ENCODE measurements around the gene CTNNA1. TPM values are rescaled to one million over a fixed set of nuclear protein-coding genes. Genes with fewer than 3 reads are reported as not detected.

CTNNA1 gene
- polyA plus RNA-seq, 1 of the 3 experiments (the other 2 are of a cell fraction): 130 TPM

DNA sequence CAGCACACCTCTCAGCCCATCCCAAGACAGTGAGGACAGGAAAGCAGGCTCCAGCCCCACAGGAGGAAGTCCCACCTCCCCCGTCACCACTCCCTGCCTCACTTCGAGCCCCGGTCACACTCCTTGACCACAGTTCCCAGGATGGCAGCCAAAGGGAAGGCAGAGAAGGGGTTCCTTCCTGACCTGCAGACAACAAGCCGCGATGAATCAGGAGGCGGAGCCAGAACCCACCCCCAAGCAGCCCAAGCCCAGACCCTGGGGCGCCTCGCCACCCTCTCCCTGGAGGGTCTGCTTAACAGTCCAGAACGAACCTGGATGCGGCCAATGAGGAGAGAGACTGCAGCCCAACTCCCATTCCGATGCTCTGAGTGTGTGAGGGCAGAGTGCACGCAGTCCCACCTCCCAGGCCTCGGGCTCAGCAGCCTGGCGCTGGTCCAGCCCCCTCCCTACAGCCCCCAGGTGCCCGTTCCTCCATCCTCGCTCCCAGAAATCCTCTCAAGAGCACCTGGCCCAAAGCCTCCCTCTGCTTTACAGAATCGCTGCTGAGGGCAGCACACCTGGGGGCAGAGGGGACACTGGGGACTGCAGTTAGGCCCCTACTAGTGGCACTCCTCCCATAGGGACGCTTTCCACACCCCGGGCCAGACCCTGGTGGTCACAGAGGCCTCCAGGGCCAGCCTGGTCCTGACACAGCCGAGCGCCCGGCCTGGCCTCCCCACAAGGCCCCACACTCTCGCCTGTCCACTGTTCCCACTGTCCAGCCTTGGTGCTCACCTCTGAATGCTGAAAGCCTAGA, 191.5 kb downstream of the CTNNA1 start (continued):
- no peak for TF ChIP-seq PBX3 (IDR thresholded peaks at IDR 0.05)
- no peak for TF ChIP-seq NFIC (IDR thresholded peaks at IDR 0.05; ENCODE audit: borderline replicate concordance)
- no peak for TF ChIP-seq FOSL2 (IDR thresholded peaks at IDR 0.05; ENCODE audit: borderline replicate concordance, low read depth)
- TF ChIP-seq SMC3 (IDR thresholded peaks at IDR 0.05; ENCODE audit: low read depth, low read length): no peak
- TF ChIP-seq TAF1 (IDR thresholded peaks at IDR 0.05; ENCODE audit: borderline replicate concordance, low read depth, low read length): no peak
- TF ChIP-seq NRF1 (IDR thresholded peaks at IDR 0.05; ENCODE audit: low read depth, low read length): no peak
- no peak for TF ChIP-seq JUND (IDR thresholded peaks at IDR 0.05)
- TF ChIP-seq, protein P1, sequence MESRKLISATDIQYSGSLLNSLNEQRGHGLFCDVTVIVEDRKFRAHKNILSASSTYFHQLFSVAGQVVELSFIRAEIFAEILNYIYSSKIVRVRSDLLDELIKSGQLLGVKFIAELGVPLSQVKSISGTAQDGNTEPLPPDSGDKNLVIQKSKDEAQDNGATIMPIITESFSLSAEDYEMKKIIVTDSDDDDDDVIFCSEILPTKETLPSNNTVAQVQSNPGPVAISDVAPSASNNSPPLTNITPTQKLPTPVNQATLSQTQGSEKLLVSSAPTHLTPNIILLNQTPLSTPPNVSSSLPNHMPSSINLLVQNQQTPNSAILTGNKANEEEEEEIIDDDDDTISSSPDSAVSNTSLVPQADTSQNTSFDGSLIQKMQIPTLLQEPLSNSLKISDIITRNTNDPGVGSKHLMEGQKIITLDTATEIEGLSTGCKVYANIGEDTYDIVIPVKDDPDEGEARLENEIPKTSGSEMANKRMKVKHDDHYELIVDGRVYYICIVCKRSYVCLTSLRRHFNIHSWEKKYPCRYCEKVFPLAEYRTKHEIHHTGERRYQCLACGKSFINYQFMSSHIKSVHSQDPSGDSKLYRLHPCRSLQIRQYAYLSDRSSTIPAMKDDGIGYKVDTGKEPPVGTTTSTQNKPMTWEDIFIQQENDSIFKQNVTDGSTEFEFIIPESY (IDR thresholded peaks at IDR 0.05; ENCODE audit: borderline replicate concordance, low read depth): no peak
- no peak for TF ChIP-seq POLR2AphosphoS5 (IDR thresholded peaks at IDR 0.05; ENCODE audit: low read depth, low read length)
- no peak for TF ChIP-seq TEAD4 (IDR thresholded peaks at IDR 0.05; ENCODE audit: borderline replicate concordance, insufficient read depth)

- H4K20me1 ChIP-seq (ENCODE audit: insufficient read depth): no peaks in the 10 kb centered on the region
- peaks cover 0 to 80% of the 10 kb centered on the region in 2 experiments; a peak in 2 of 4 replicates for H3K4me1 ChIP-seq (ENCODE audit: control insufficient read depth in 1 of 2, insufficient read depth in 2 of 2, low read depth in 1 of 2, low read length in 1 of 2)
- WGBS (ENCODE audit: low lambda C conversion rate): 76% methylated on average over 20 of the region's 23 CpGs
- H3K27ac ChIP-seq (ENCODE audit: low read depth in 2 of 2, low read length in 1 of 2): peak overlapping the region in 1 of 2 experiments; percentile 98; a peak in 2 of 4 replicates
- peaks cover 0 to 3% of the 10 kb centered on the region in 2 experiments for H3K36me3 ChIP-seq (replicated peaks in 1 of 2; ENCODE audit: control insufficient read depth in 1 of 2, insufficient read depth in 2 of 2, low read length in 1 of 2)
- no peaks in the 10 kb centered on the region for H3K27me3 ChIP-seq (ENCODE audit: insufficient read depth)
- TF ChIP-seq, protein P2, sequence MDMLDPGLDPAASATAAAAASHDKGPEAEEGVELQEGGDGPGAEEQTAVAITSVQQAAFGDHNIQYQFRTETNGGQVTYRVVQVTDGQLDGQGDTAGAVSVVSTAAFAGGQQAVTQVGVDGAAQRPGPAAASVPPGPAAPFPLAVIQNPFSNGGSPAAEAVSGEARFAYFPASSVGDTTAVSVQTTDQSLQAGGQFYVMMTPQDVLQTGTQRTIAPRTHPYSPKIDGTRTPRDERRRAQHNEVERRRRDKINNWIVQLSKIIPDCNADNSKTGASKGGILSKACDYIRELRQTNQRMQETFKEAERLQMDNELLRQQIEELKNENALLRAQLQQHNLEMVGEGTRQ (IDR thresholded peaks at IDR 0.05; ENCODE audit: borderline replicate concordance, low read depth, low read length): no peak
- TF ChIP-seq SMC3 (IDR thresholded peaks at IDR 0.05; ENCODE audit: low read depth, low read length) (peak; percentile 18; the same call in 1 of the 2 replicates), FOSL2 (IDR thresholded peaks at IDR 0.05; ENCODE audit: borderline replicate concordance, low read depth) (no peak), NRF1 (IDR thresholded peaks at IDR 0.05; ENCODE audit: low read depth, low read length) (no peak), RAD21 (IDR thresholded peaks at IDR 0.05; ENCODE audit: low read length) (peak; percentile 16; the same call in 1 of the 2 replicates), FOXM1 (IDR thresholded peaks at IDR 0.05; ENCODE audit: low read depth) (no peak), POLR2AphosphoS5 (IDR thresholded peaks at IDR 0.05; ENCODE audit: low read depth, low read length) (no peak), TCF12 (IDR thresholded peaks at IDR 0.05) (no peak)
- TF ChIP-seq, protein P3, sequence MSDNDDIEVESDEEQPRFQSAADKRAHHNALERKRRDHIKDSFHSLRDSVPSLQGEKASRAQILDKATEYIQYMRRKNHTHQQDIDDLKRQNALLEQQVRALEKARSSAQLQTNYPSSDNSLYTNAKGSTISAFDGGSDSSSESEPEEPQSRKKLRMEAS (IDR thresholded peaks at IDR 0.05; ENCODE audit: low read depth): no peak
- no peak for DNase-seq
- no peak overlapping the region for H2AFZ ChIP-seq (ENCODE audit: low read depth)
- H3K9me2 ChIP-seq: no peaks in the 10 kb centered on the region
- H3K9me3 ChIP-seq: no peaks in the 10 kb centered on the region
- H3K9ac ChIP-seq: no peak overlapping the region
- POLR2A ChIA-PET: interaction anchor here (0.6 to 1.2 kb wide), 3 partner anchors 9 to 370 kb away, joined by 3 read pairs; partner anchors contain the start of gene LRRTM2
- no peaks in the 10 kb centered on the region for H3K79me2 ChIP-seq (ENCODE audit: insufficient read depth)
- CTCF ChIA-PET: interaction anchor here (0.9 to 1.7 kb wide), 10 partner anchors 9 to 366 kb away, joined by 3 to 8 read pairs (median 3); partner anchors contain the start of gene LRRTM2
- no peaks in the 10 kb centered on the region for H3F3A ChIP-seq (replicated peaks; ENCODE audit: insufficient read depth)
- H3K4me2 ChIP-seq: no peak overlapping the region
- H3K4me3 ChIP-seq (ENCODE audit: low read depth in 2 of 2, low read length in 1 of 2): no peak overlapping the region
Observed at GRCh38 chr5:138945421-138946240, 192.4 kb downstream of the CTNNA1 start.

Data from SK-N-SH (cell line).